Trophoblast cell (in vitro differentiated cells and primary cell): Measurements from ENCODE around the gene PGBD5.

ENCODE experiments used
- DNase-seq, 2 donors: peaks; one replicate each; pipeline ENCODE4 v3.0.0-alpha.2; 2016
- H2AFZ ChIP-seq: 2 replicates; pipeline ENCODE4 v1.6.1; 2013; ENCODE audit warnings: low read length, moderate library complexity, mild to moderate bottlenecking; ENCODE audit not compliant: insufficient read depth, poor library complexity
- H2AK5ac ChIP-seq: 2 replicates; pipeline ENCODE4 v1.6.1; 2013; ENCODE audit warnings: mild to moderate bottlenecking, low read length
- H2BK120ac ChIP-seq: 2 replicates; pipeline ENCODE4 v1.6.1; 2013; ENCODE audit warnings: low read length, mild to moderate bottlenecking, moderate library complexity; ENCODE audit not compliant: insufficient read depth, poor library complexity
- H2BK12ac ChIP-seq: 2 replicates; pipeline ENCODE4 v1.6.1; 2013; ENCODE audit warnings: mild to moderate bottlenecking, low read length, moderate library complexity
- H2BK5ac ChIP-seq: 2 replicates; pipeline ENCODE4 v1.6.1; 2013; ENCODE audit warnings: low read length, low read depth, moderate library complexity, mild to moderate bottlenecking; ENCODE audit not compliant: poor library complexity
- H3K14ac ChIP-seq: 2 replicates; pipeline ENCODE4 v1.6.1; 2013; ENCODE audit warnings: mild to moderate bottlenecking, low read length
- H3K18ac ChIP-seq: 2 replicates; pipeline ENCODE4 v1.6.1; 2013; ENCODE audit warnings: mild to moderate bottlenecking, low read length
- H3K23ac ChIP-seq: 2 replicates; pipeline ENCODE4 v1.6.1; 2013; ENCODE audit warnings: low read length
- H3K27ac ChIP-seq: 2 replicates; pipeline ENCODE4 v1.5.1; 2013; ENCODE audit warnings: low read depth, mild to moderate bottlenecking, inconsistent platforms, low read length, moderate library complexity
- H3K27me3 ChIP-seq: 2 replicates; pipeline ENCODE4 v1.6.1; 2013; ENCODE audit warnings: inconsistent platforms, mild to moderate bottlenecking, low read length, moderate library complexity; ENCODE audit not compliant: insufficient read depth
- H3K36me3 ChIP-seq, 2 experiments: 1 replicate in 1 of 2; 2 replicates in 1 of 2; pipeline ENCODE4 v1.6.1; 2013; ENCODE audit warnings: low read length in 2 of 2, mild to moderate bottlenecking in 2 of 2, moderate library complexity in 1 of 2; ENCODE audit not compliant: insufficient read depth in 2 of 2, control insufficient read depth in 1 of 2
- H3K4ac ChIP-seq: 2 replicates; pipeline ENCODE4 v1.6.1; 2013; ENCODE audit warnings: low read depth, mild to moderate bottlenecking, low read length, moderate library complexity
- H3K4me1 ChIP-seq, 2 experiments: 1 replicate in 1 of 2; 2 replicates in 1 of 2; pipeline ENCODE4 v1.6.1; 2013; ENCODE audit warnings: low read length in 2 of 2, mild to moderate bottlenecking in 2 of 2, moderate library complexity in 1 of 2; ENCODE audit not compliant: insufficient read depth in 2 of 2, control insufficient read depth in 1 of 2
- H3K4me2 ChIP-seq: 2 replicates; pipeline ENCODE4 v1.6.1; 2013; ENCODE audit warnings: inconsistent platforms, mild to moderate bottlenecking, low read length, moderate library complexity
- H3K4me3 ChIP-seq: 2 replicates; pipeline ENCODE4 v1.5.1; 2013; ENCODE audit warnings: mild to moderate bottlenecking, low read depth, low read length, inconsistent platforms
- H3K79me1 ChIP-seq: one replicate; pipeline ENCODE4 v1.6.1; 2013; ENCODE audit warnings: low read length
- H3K79me2 ChIP-seq: 2 replicates; pipeline ENCODE4 v1.6.1; 2013; ENCODE audit warnings: low read length, mild to moderate bottlenecking; ENCODE audit not compliant: control insufficient read depth, insufficient read depth, poor library complexity
- H3K9ac ChIP-seq: 2 replicates; pipeline ENCODE4 v1.6.1; 2013; ENCODE audit warnings: mild to moderate bottlenecking, low read length
- H3K9me3 ChIP-seq: 2 replicates; pipeline ENCODE4 v1.6.1; 2013; ENCODE audit warnings: low read depth, mild to moderate bottlenecking, control low read depth, inconsistent platforms, low read length; ENCODE audit not compliant: insufficient read depth
- H4K12ac ChIP-seq: 2 replicates; pipeline ENCODE4 v1.6.1; 2013; ENCODE audit warnings: low read depth, mild to moderate bottlenecking, low read length, moderate library complexity
- H4K8ac ChIP-seq: 2 replicates; pipeline ENCODE4 v1.6.1; 2013; ENCODE audit warnings: low read depth, mild to moderate bottlenecking, low read length, moderate library complexity
- H4K91ac ChIP-seq: one replicate; pipeline ENCODE4 v1.6.1; 2013; ENCODE audit warnings: low read depth, mild to moderate bottlenecking, low read length, moderate library complexity
- WGBS: extraction: QIAGEN DNeasy Blood & Tissue Kit; methylation state at CpG from one replicate; pipeline ENCODE4 v1.1.7; 2013; ENCODE audit warnings: missing lambda C conversion rate; ENCODE audit not compliant: insufficient read length, insufficient coverage; ENCODE audit errors: extremely low coverage; 5-methylcytosine and 5-hydroxymethylcytosine counted together

The PGBD5 gene

DNA sequence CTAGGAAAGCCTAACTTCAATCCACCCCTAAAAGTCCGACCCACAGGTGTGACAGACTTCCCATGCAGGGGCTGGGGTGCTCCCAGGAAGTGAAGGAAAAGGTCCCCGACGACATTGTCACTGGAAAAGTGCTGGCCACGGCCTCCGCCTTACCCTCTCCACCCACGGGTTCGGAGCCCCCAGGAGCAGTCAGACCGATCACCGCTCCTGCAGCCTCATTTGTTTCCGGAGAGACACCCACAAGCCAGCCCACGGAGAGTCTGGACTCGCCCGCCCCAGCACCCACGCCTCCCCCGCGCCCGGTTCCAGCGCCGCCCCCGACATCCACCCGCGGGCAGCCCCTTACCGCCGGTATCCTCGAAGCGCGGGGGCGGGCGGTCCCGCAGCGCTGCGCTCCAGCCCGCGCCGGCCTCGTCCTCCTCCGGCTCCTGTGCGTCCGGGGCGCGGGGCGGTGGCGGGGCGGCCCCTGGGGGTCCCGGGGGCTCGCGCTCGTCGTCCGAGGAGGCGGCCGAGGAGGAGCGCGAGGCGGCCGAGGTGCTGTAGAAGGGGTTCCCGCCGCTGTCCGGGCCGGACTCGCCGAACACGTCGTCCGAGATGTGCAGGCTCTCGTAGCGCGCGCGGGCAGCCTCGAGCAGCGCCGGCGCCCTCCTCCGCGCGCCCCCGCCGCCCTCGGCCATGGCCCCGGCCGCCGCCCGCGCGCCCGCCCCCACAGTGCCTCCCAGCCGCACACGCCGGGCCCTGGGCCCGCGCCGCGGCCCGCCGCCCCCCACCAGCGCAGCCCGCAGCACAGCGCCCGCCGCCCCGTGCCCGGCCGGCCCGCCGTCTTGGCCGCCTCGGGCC, 660 bp downstream of the PGBD5 start:
- H3K4me3 ChIP-seq: peak overlapping the region; percentile 63
- H3K4me2 ChIP-seq: peak overlapping the region; percentile 84
- H4K91ac ChIP-seq: no peak overlapping the region
- H4K8ac ChIP-seq: no peak overlapping the region
- H2BK120ac ChIP-seq: no peak overlapping the region
- H3K14ac ChIP-seq: no peak overlapping the region
- no peak overlapping the region for H2BK12ac ChIP-seq
- H3K18ac ChIP-seq: no peak overlapping the region
- H3K27me3 ChIP-seq: peaks cover 22% of the 10 kb centered on the region
- no peak overlapping the region for H2AFZ ChIP-seq
- no peak overlapping the region for H4K12ac ChIP-seq
- no peak overlapping the region for H2AK5ac ChIP-seq
- no peak overlapping the region for H3K9ac ChIP-seq
- WGBS: no CpG with 5 or more reads among the region's 108 CpGs
- no peak overlapping the region for H3K23ac ChIP-seq
- H3K79me2 ChIP-seq: no peaks in the 10 kb centered on the region
- H3K9me3 ChIP-seq: peaks cover 2% of the 10 kb centered on the region
- no peak overlapping the region for H3K4ac ChIP-seq
- H3K27ac ChIP-seq: no peak overlapping the region
- no peaks in the 10 kb centered on the region for H3K79me1 ChIP-seq
- H3K4me1 ChIP-seq: peaks cover 0 to 12% of the 10 kb centered on the region in 2 experiments
- no peaks in the 10 kb centered on the region for H3K36me3 ChIP-seq
- H2BK5ac ChIP-seq: no peak overlapping the region
- no peak for DNase-seq

DNA sequence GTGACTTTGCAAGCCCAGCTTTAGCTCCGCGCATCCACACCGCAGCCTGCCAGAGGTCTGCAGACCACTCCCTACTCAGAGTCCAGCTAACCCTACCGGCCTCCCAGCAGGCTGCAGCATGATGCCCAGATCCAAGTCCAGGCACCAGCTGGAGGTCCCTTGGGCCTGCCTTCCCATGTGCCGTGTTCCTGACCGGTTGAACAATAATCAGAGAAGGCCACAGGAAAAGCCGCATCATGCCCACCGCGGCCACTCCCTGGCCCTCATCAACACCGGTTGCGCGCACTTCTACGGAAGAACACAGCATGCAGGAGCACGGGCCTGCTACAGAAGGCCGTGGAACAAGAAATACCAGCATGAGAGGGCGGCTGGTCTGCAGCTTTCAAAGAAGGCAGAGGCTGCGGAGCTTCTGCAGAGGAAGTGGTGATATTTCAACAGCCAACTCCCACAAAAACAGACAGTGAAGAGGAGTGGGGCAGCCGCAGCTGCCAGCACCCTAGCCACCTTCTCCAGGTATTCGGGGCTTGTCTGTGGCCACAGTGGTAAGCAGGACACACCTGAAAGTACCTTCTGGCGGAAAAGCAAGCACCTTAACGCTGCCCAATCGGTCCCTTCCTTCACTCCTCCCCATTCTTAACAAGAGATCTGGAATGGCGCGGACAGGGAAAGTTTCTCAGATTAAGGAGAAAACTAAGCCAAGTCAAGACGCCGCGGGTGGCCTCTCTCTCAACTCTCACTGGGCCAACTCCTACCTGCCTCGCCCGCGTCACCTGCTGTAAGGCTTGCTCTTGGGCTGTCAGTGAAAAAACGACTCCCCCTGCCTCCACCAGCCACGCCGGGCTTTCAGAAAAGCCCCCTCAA, 1.5 kb downstream of the PGBD5 start:
- H3K4ac ChIP-seq: no peak overlapping the region
- no peak overlapping the region for H2BK5ac ChIP-seq
- H4K8ac ChIP-seq: no peak overlapping the region
- no peak overlapping the region for H2AFZ ChIP-seq
- no peak overlapping the region for H3K27ac ChIP-seq
- peaks cover 0 to 12% of the 10 kb centered on the region in 2 experiments for H3K4me1 ChIP-seq
- H2BK12ac ChIP-seq: no peak overlapping the region
- H3K4me3 ChIP-seq: peak overlapping the region; percentile 59
- H3K4me2 ChIP-seq: peak overlapping the region; percentile 84
- H3K79me2 ChIP-seq: no peaks in the 10 kb centered on the region
- no peaks in the 10 kb centered on the region for H3K79me1 ChIP-seq
- no peak overlapping the region for H2BK120ac ChIP-seq
- no CpG with 5 or more reads among the region's 33 CpGs for WGBS
- no peak overlapping the region for H3K9ac ChIP-seq
- DNase-seq: peak in 1 of 2 donors; percentile 45
- no peak overlapping the region for H4K12ac ChIP-seq
- H3K27me3 ChIP-seq: peaks cover 22% of the 10 kb centered on the region
- H2AK5ac ChIP-seq: no peak overlapping the region
- H3K18ac ChIP-seq: no peak overlapping the region
- H3K14ac ChIP-seq: no peak overlapping the region
- no peak overlapping the region for H4K91ac ChIP-seq
- H3K23ac ChIP-seq: no peak overlapping the region
- no peaks in the 10 kb centered on the region for H3K36me3 ChIP-seq
- H3K9me3 ChIP-seq: peaks cover 2% of the 10 kb centered on the region

DNA sequence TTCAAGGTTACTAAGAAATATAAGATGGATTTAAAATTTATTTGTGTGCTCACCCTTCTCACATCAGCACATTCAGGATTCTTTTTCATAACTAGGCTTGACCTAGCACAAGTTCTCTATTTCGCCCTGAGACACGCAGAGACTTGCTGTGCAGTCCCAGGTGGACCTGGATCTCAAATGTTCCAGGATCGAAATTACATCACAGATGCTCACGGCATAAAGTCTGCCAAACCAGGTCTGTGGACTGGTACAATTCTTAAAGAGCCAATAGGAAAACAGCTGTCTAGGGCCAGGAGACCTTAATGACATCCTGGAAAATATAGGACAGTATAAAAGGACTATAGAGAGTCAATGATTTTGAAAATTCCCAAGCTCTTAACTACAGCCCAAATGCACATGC, 2.2 kb downstream of the PGBD5 start:
- Histone ChIP-seq H4K91ac (no peak overlapping the region), H3K4me2 (no peak overlapping the region), H3K4ac (no peak overlapping the region), H4K8ac (no peak overlapping the region), H3K18ac (no peak overlapping the region), H3K36me3 (no peaks in the 10 kb centered on the region), H3K9me3 (peaks cover 2% of the 10 kb centered on the region), H3K9ac (no peak overlapping the region), H3K14ac (no peak overlapping the region), H2AFZ (no peak overlapping the region), H3K27me3 (peaks cover 22% of the 10 kb centered on the region), H3K27ac (no peak overlapping the region), H2BK5ac (no peak overlapping the region), H2BK12ac (no peak overlapping the region), H3K4me3 (no peak overlapping the region), H3K23ac (no peak overlapping the region), H2BK120ac (no peak overlapping the region), H4K12ac (no peak overlapping the region), H3K4me1 (peaks cover 0 to 12% of the 10 kb centered on the region in 2 experiments), H3K79me2 (no peaks in the 10 kb centered on the region), H2AK5ac (no peak overlapping the region), H3K79me1 (no peaks in the 10 kb centered on the region)
- DNase-seq: no peak
- no CpG with 5 or more reads among the region's 4 CpGs for WGBS

DNA sequence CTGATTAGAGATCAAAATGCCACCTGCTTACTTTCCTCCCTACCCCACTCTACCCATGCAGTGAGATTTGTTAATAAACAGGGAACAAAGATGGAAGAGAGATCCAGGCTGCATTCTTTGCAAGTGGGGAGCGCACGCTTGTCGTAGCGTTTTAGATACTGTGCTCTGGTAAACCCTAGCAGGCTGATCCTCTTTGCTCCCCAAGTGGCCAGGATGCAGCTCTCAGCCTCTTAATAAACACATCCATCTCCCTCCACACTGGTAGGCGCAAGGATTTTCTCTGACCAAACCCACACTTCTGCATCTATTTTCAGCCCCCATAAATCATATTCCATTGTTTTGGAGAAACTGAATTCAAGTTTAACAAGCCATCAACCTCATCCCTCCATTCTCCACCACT, 2.9 kb downstream of the PGBD5 start:
- Histone ChIP-seq H3K4me2 (no peak overlapping the region), H3K23ac (no peak overlapping the region), H2BK12ac (no peak overlapping the region), H3K14ac (no peak overlapping the region), H3K27ac (no peak overlapping the region), H3K79me1 (no peaks in the 10 kb centered on the region), H2BK120ac (no peak overlapping the region), H2AK5ac (no peak overlapping the region), H3K36me3 (no peaks in the 10 kb centered on the region), H4K12ac (no peak overlapping the region), H2BK5ac (no peak overlapping the region), H3K79me2 (no peaks in the 10 kb centered on the region), H4K91ac (no peak overlapping the region), H4K8ac (no peak overlapping the region), H3K9me3 (peaks cover 2% of the 10 kb centered on the region), H3K9ac (no peak overlapping the region), H3K27me3 (peaks cover 22% of the 10 kb centered on the region), H3K4me1 (peaks cover 0 to 12% of the 10 kb centered on the region in 2 experiments), H3K4ac (no peak overlapping the region), H3K18ac (no peak overlapping the region), H2AFZ (no peak overlapping the region), H3K4me3 (no peak overlapping the region)
- DNase-seq: no peak
- WGBS: no CpG with 5 or more reads among the region's 5 CpGs
